ENCODE results near the gene BCOR. TPM values are rescaled to one million over a fixed set of nuclear protein-coding genes. Genes with fewer than 3 reads are reported as not detected.

Gene BCOR
- total and polyA plus RNA-seq, 9 of the 15 experiments (the other 6 are each of a cell fraction or from before 2014, with no cell fraction given): 27.5 to 113 (median 37.6) TPM

- no peak for FAIRE-seq
- BruUV-seq (replicated peaks): no TSS peak
- Histone ChIP-seq H3K36me3 (ENCODE audit: control insufficient read depth, insufficient read depth, low read length) (no peaks in the 10 kb centered on the region), H3K79me2 (ENCODE audit: control insufficient read depth, insufficient read depth, low read length) (no peaks in the 10 kb centered on the region; the same call in 2 of the 3 replicates), H3K27me3 (ENCODE audit: control insufficient read depth in 2 of 2, insufficient read depth in 2 of 2, low read length in 2 of 2) (no peaks in the 10 kb centered on the region), H4K20me1 (replicated peaks; ENCODE audit: control insufficient read depth, insufficient read depth, low read length) (no peaks in the 10 kb centered on the region), H3K9ac (ENCODE audit: insufficient read depth in 1 of 2, low read depth in 2 of 2, low read length in 2 of 2) (no peak overlapping the region), H3K4me2 (ENCODE audit: insufficient read depth, low read length) (no peak overlapping the region), H3K4me3 (no peak overlapping the region), H3K9me3 (replicated peaks; ENCODE audit: control insufficient read depth, insufficient read depth, low read depth, low read length) (no peaks in the 10 kb centered on the region; the same call in 1 of the 2 replicates), H3K4me1 (replicated peaks in 1 of 2; ENCODE audit: control insufficient read depth in 2 of 2, insufficient read depth in 2 of 2, low read length in 2 of 2) (peaks cover 0 to 21% of the 10 kb centered on the region in 2 experiments; a peak in 3 of 5 replicates), H3K27ac (ENCODE audit: extremely low read depth, low read depth, low read length) (no peak overlapping the region), H2AFZ (ENCODE audit: low read depth, low read length) (no peak overlapping the region), H3K9me1 (ENCODE audit: control insufficient read depth, insufficient read depth, low read length) (no peaks in the 10 kb centered on the region)
- 61% methylated on average over 4 of the region's 5 CpGs for WGBS (ENCODE audit: insufficient coverage, low coverage, missing lambda C conversion rate)
- in situ Hi-C loops (cut with MboI) (no loop called here), intact Hi-C loops (cut with micrococcal nuclease) (loop anchor here (10.0 kb wide), 2 partner anchors 77 to 157 kb away; partner anchors contain the start of gene BCOR)
- no peak for ATAC-seq
- TF ChIP-seq THRA (IDR thresholded peaks at IDR 0.05): no peak
- TF ChIP-seq ATF1 (CRISPR knock-in tag; IDR thresholded peaks at IDR 0.05): no peak
- TF ChIP-seq ATF1 (tag; IDR thresholded peaks at IDR 0.05): no peak
- no peak for TF ChIP-seq ETV6 (IDR thresholded peaks at IDR 0.05; ENCODE audit: borderline replicate concordance in 1 of 2, low read depth in 2 of 2, low read length in 1 of 2)
- no peak for TF ChIP-seq ETV6 (CRISPR knock-in tag; IDR thresholded peaks at IDR 0.05; ENCODE audit: borderline replicate concordance)
- TF ChIP-seq TEAD2 (tag; IDR thresholded peaks at IDR 0.05): no peak
- no peak for TF ChIP-seq POLR3A (IDR thresholded peaks at IDR 0.05; ENCODE audit: borderline replicate concordance, extremely low read depth, insufficient read depth, insufficient read length)
- TF ChIP-seq FOXK2 (conservative IDR thresholded peaks at IDR 0.05 in 1 of 2, IDR thresholded peaks at IDR 0.05 in 1 of 2; ENCODE audit: low read depth in 2 of 2): no peak
- no peak for TF ChIP-seq ZNF75A (CRISPR knock-in tag; IDR thresholded peaks at IDR 0.05)
- no peak for TF ChIP-seq TAF9B (IDR thresholded peaks at IDR 0.05; ENCODE audit: partially characterized antibody)
- no peak for TF ChIP-seq CREM (IDR thresholded peaks at IDR 0.05; ENCODE audit: low read depth)
- no peak for TF ChIP-seq ZNF717 (CRISPR knock-in tag; IDR thresholded peaks at IDR 0.05)
- TF ChIP-seq MED1 (CRISPR knock-in tag; IDR thresholded peaks at IDR 0.05; ENCODE audit: borderline replicate concordance): no peak
- TF ChIP-seq MTA1 (IDR thresholded peaks at IDR 0.05; ENCODE audit: borderline replicate concordance): no peak
- no peak for TF ChIP-seq ARID3B (CRISPR knock-in tag; IDR thresholded peaks at IDR 0.05; ENCODE audit: borderline replicate concordance)
- TF ChIP-seq NFXL1 (CRISPR knock-in tag; IDR thresholded peaks at IDR 0.05): no peak
- ChIA-PET POLR2A (no interaction called here), CTCF (ENCODE audit: low intra/inter-chr PET ratio) (no interaction called here)
- no peak for DNase-seq (ENCODE audit: extremely low read depth in 1 of 4, low spot score in 3 of 4)
These were observed 79.7 kb downstream of the BCOR start for GRCh38 chrX:40018041-40018440.
